Caco-2 (cell line): ENCODE results near the gene ZDHHC17. TPM values are rescaled to one million over a fixed set of nuclear protein-coding genes. Genes with fewer than 3 reads are reported as not detected.
A peak's percentile ranks its signal among the peaks of the same experiment; 100 is the strongest.

Source experiments
- BruUV-seq: library from RNA; stranded (reverse); fragments of 400-500 nt; replicated peaks from 2 replicates; lab custom pipeline; 2021; lab: Mats Ljungman, UMichigan
- CTCF ChIA-PET: fragments of 300-600 bp; sonication (Branson Sonifier 250); formaldehyde crosslinking; loops from one replicate; lab custom pipeline; 2022; ENCODE audit warnings: antibody characterized with exemption; lab: Charles Lee
- POLR2A ChIA-PET: fragments of 300-600 bp; sonication (Branson Sonifier 250); formaldehyde crosslinking; loops from one replicate; lab custom pipeline; 2022; ENCODE audit warnings: antibody characterized with exemption; lab: Charles Lee
- DNase-seq, 2 experiments: peaks; one replicate each; pipeline versions ENCODE4 v3.0.0 to v3.0.0-alpha.2; 2020 to 2022
- H3K27me3 ChIP-seq: replicated peaks from 2 replicates; pipeline ENCODE4 v1.6.0; 2011; ENCODE audit warnings: low read length; ENCODE audit not compliant: control insufficient read depth, insufficient read depth
- H3K36me3 ChIP-seq: 2 replicates; pipeline ENCODE4 v1.5.1; 2011; ENCODE audit warnings: low read length; ENCODE audit not compliant: control insufficient read depth, insufficient read depth
- H3K4me1 ChIP-seq: fragments of 250-450 bp; sonication (Bioruptor Pico); 2 replicates; pipeline ENCODE4 v1.5.1; 2020; ENCODE audit warnings: mild to moderate bottlenecking
- H3K4me3 ChIP-seq: 2 replicates; pipeline ENCODE4 v1.5.1; 2011; ENCODE audit warnings: low read depth, mild to moderate bottlenecking, control low read depth, low read length
- H3K9me3 ChIP-seq: fragments of 250-450 bp; sonication (Bioruptor Pico); 2 replicates; pipeline ENCODE4 v1.5.1; 2020; ENCODE audit warnings: mild to moderate bottlenecking, moderate library complexity
- H3K27ac Mint-ChIP-seq: one replicate; pipeline ENCODE4 v1.8.0; 2022; ENCODE audit warnings: mixed read lengths; ENCODE audit not compliant: unreplicated experiment
- H3K27me3 Mint-ChIP-seq: one replicate; pipeline ENCODE4 v1.8.0; 2022; ENCODE audit warnings: mixed read lengths; ENCODE audit not compliant: insufficient read depth, unreplicated experiment
- H3K36me3 Mint-ChIP-seq: one replicate; pipeline ENCODE4 v1.8.0; 2022; ENCODE audit warnings: mild to moderate bottlenecking, mixed read lengths; ENCODE audit not compliant: insufficient read depth, unreplicated experiment
- H3K4me1 Mint-ChIP-seq: one replicate; pipeline ENCODE4 v1.8.0; 2022; ENCODE audit warnings: low read depth, mixed read lengths; ENCODE audit not compliant: unreplicated experiment
- H3K4me3 Mint-ChIP-seq: one replicate; pipeline ENCODE4 v1.8.0; 2022; ENCODE audit warnings: mild to moderate bottlenecking, moderate library complexity, mixed read lengths; ENCODE audit not compliant: unreplicated experiment
- H3K9me3 Mint-ChIP-seq: one replicate; pipeline ENCODE4 v1.8.0; 2022; ENCODE audit warnings: mixed read lengths; ENCODE audit not compliant: unreplicated experiment
- intact Hi-C: fragments of 100-400 bp; cut with micrococcal nuclease; formaldehyde crosslinking; loops from one replicate; pipeline ENCODE4 v1.10.0; 2022; ENCODE audit not compliant: unreplicated experiment
- total RNA-seq: library from RNA; stranded (reverse); gene quantifications from 2 replicates; pipeline ENCODE4 v1.2.3, GENCODE V29; 2022
- TF ChIP-seq, protein P1 (sequence below), 2 experiments: fragments of 200-600 bp in 1 of 2; IDR thresholded peaks; 1 replicate in 1 of 2; 2 replicates in 1 of 2; pipeline versions ENCODE4 v1.5.1 to v1.8.0; 2011 to 2022; ENCODE audit warnings: antibody characterized with exemption in 1 of 2, control low read depth in 1 of 2, inconsistent platforms in 1 of 2, low read depth in 1 of 2, low read length in 1 of 2, mild to moderate bottlenecking in 1 of 2, moderate library complexity in 1 of 2; ENCODE audit not compliant: insufficient read depth in 1 of 2, severe bottlenecking in 1 of 2, unreplicated experiment in 1 of 2

The ZDHHC17 gene
- total RNA-seq, 1 experiment from 2014 or later, result 32.2 TPM

DNA sequence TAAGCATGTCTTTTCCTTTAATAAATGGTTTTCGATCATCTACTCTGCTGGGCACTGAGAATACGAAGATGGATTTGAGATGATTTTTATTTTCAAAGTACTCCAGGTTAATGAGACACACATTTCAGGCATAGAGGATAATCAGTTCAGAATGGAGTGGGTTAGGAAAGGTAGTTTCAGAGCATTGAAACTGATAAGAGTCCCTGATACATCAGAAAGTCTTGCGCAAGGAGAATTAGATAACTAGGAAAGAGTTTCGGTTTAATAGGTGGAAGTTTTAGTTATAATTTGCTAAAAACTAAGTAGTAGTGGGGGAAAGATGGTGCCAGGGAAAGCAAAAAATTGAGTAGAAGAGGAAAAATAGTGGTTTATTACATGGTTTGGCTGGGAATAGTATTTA lies 50.1 kb downstream of the ZDHHC17 start:
- ChIA-PET POLR2A (no interaction called here), CTCF (no interaction called here)
- TF ChIP-seq, protein P1, sequence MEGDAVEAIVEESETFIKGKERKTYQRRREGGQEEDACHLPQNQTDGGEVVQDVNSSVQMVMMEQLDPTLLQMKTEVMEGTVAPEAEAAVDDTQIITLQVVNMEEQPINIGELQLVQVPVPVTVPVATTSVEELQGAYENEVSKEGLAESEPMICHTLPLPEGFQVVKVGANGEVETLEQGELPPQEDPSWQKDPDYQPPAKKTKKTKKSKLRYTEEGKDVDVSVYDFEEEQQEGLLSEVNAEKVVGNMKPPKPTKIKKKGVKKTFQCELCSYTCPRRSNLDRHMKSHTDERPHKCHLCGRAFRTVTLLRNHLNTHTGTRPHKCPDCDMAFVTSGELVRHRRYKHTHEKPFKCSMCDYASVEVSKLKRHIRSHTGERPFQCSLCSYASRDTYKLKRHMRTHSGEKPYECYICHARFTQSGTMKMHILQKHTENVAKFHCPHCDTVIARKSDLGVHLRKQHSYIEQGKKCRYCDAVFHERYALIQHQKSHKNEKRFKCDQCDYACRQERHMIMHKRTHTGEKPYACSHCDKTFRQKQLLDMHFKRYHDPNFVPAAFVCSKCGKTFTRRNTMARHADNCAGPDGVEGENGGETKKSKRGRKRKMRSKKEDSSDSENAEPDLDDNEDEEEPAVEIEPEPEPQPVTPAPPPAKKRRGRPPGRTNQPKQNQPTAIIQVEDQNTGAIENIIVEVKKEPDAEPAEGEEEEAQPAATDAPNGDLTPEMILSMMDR (IDR thresholded peaks at IDR 0.05; ENCODE audit: insufficient read depth in 1 of 2, low read depth in 1 of 2, low read length in 1 of 2, severe bottlenecking in 1 of 2, unreplicated experiment in 1 of 2), result no peak
- no peak overlapping the region for H3K4me3 ChIP-seq
- no TSS peak for BruUV-seq
- Mint-ChIP-seq H3K36me3 (peaks cover 33% of the 10 kb centered on the region), H3K4me3 (no peak overlapping the region), H3K27me3 (no peaks in the 10 kb centered on the region), H3K9me3 (no peaks in the 10 kb centered on the region), H3K27ac (no peak overlapping the region), H3K4me1 (no peaks in the 10 kb centered on the region)
- DNase-seq, result no peak
- H3K27me3 ChIP-seq, result no peaks in the 10 kb centered on the region
- no peaks in the 10 kb centered on the region for H3K9me3 ChIP-seq
- H3K36me3 ChIP-seq, result no peaks in the 10 kb centered on the region; the same call in 1 of the 2 replicates
- H3K4me1 ChIP-seq, result no peaks in the 10 kb centered on the region
- intact Hi-C loops, result no loop called here

DNA sequence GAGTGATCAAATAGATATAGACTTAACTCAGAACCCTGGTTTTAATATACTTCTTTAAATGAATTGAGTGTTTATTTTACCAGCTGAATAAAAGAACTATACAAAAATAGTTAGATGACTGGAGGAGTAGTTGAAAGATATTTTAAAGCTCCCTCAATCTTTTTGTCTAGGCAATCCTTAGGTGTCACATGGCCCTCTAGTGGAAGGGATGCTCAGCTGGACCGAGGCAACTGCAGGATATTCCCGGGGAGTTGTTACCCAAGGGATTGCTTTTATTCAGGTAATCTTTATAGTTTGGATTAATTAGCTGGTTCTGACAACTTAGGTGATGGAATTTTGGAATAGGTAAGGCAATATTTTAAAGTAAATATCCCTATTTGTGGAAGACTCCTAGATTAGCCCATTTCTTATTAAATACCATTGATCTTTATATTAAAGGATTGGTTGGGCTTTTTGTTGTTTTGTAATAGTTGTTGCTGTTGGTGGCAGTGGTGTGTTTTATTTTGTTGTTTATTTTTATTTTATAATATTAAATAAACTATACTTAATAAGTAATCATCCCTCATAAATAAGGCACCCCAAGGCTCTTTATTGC lies 57.1 kb downstream of the ZDHHC17 start:
- intact Hi-C loops, result loop anchor here (1.0 to 2.0 kb wide), 2 partner anchors 190 to 200 kb away; no protein-coding TSS in a partner anchor
- no peaks in the 10 kb centered on the region for H3K4me1 ChIP-seq
- CTCF ChIA-PET, result interaction anchor here (1.0 kb wide), 3 partner anchors 190 to 200 kb away, joined by 3 to 6 read pairs (median 4); no protein-coding TSS in a partner anchor
- H3K9me3 ChIP-seq, result no peaks in the 10 kb centered on the region
- Mint-ChIP-seq H3K4me3 (no peak overlapping the region), H3K4me1 (no peaks in the 10 kb centered on the region), H3K36me3 (no peaks in the 10 kb centered on the region), H3K27ac (no peak overlapping the region), H3K27me3 (no peaks in the 10 kb centered on the region), H3K9me3 (no peaks in the 10 kb centered on the region)
- POLR2A ChIA-PET, result no interaction called here
- DNase-seq, result peak; percentile 52
- H3K4me3 ChIP-seq, result no peak overlapping the region
- H3K27me3 ChIP-seq, result no peaks in the 10 kb centered on the region
- no peaks in the 10 kb centered on the region for H3K36me3 ChIP-seq
- TF ChIP-seq, protein P1 (IDR thresholded peaks at IDR 0.05; ENCODE audit: insufficient read depth in 1 of 2, low read depth in 1 of 2, low read length in 1 of 2, severe bottlenecking in 1 of 2, unreplicated experiment in 1 of 2), result peak; percentile 63 to 76
- no TSS peak for BruUV-seq

DNA sequence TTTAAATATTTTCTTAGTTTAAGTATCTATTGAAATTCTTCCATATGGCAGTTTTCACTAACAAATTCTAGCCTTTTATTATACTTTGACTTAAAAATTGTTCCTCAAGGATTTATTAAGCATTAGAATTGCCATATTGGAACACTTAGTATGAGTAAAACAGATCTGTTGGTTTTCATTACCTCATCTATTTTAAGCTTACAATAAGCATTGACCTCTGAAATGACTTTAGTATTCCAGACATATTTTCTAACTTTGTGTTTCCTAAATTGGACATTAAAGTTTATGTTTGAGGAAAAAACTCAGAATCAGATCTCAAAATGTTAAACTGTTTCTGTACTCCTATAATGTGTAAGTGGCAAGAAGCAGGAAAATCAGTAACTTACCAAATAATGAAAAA lies 66.5 kb downstream of the ZDHHC17 start:
- no TSS peak for BruUV-seq
- intact Hi-C loops, result no loop called here
- no peaks in the 10 kb centered on the region for H3K36me3 ChIP-seq
- Mint-ChIP-seq H3K4me3 (no peak overlapping the region), H3K4me1 (no peaks in the 10 kb centered on the region), H3K36me3 (peaks cover 4% of the 10 kb centered on the region), H3K27me3 (no peaks in the 10 kb centered on the region), H3K9me3 (no peaks in the 10 kb centered on the region), H3K27ac (no peak overlapping the region)
- ChIA-PET CTCF (no interaction called here), POLR2A (no interaction called here)
- TF ChIP-seq, protein P1 (IDR thresholded peaks at IDR 0.05; ENCODE audit: insufficient read depth in 1 of 2, low read depth in 1 of 2, low read length in 1 of 2, severe bottlenecking in 1 of 2, unreplicated experiment in 1 of 2), result no peak
- H3K9me3 ChIP-seq, result no peaks in the 10 kb centered on the region
- no peaks in the 10 kb centered on the region for H3K4me1 ChIP-seq
- no peak for DNase-seq
- H3K4me3 ChIP-seq, result no peak overlapping the region
- H3K27me3 ChIP-seq, result no peaks in the 10 kb centered on the region
